HL-60/S4 (cell line): Measurements from ENCODE around the gene JAK3.

Experiments used
- in situ Hi-C: fragments of 300-500 bp; cut with MboI; formaldehyde crosslinking; loops from 2 replicates; pipeline ENCODE4 v1.14.3; 2022; ENCODE audit warnings: low sequenced_read_pairs

The JAK3 gene

DNA sequence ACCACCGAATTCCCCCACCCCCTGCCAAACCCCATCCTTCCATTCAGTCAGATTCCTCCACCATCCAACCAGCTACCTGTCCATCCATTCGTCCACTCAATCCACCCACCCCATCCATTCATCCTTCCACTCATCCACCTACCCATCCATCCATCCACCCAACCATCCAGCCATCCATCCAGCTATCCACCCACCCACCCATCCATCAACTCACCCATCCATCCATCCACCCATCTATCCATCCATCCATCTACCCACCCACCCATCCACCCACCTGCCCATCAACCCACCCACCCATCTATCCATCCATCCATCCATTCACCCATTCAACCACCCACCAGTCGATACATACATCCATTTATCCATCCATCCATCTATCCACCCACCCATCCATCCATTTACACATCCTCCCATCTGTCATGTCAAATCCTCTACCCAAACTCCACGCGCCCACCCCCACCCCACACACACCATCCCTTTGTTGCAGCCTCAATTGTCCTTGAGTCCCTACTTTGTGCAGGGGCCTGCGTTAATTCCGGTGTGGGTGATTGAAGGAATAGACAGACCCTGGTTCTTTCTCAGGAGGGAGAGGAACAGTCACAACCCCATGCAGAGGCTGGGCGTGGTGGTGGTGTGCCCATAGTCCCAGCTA is 18.7 kb upstream of the JAK3 start:
- in situ Hi-C loops, result loop anchor here (10.0 kb wide), 2 partner anchors 58 to 128 kb away; no protein-coding TSS in a partner anchor

DNA sequence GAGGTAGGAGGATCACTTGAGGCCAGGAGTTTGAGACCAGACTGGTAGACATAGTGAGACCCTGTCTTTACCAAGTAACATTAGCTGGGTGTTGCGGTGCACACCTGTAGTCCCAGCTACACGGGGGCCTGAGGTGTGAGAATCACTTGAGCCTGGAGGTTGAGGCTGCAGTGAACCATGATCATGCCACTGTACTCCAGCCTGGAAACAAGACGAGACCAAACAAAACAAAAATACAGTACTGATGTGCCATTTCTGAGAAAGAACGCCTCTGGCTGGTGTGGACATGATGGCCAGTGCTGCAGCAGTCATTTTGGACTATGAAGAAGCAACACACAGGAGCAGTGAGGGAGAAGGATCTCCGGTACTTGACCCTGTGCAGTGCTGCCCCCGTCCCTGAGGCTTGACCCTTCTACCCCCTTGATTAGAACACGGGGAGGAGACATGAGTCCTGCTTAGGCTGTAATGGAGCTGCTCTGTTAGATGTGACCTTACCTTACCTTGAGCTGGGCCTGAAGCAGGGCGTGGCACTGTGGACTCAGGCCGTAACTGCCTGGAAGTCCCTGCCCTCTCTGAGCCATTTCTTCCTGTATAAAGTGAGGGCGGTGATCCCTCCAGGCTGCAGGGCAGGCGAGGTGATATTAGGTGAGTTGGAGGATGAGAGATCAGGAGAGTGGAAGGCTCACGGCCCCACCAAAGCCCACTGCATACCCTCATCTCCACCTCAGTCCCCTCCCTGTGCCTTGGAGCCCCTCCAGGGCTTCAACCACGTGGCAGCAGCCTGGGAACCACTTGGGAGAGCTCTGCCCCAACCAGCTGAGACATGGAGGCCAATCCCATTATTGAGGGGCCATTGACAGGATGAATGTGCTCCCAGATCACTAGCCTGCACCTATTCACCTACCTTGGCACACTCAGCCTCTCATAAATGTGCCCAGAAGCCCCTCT is 17.9 kb upstream of the JAK3 start:
- in situ Hi-C loops, result loop anchor here (10.0 kb wide), 2 partner anchors 59 to 129 kb away; no protein-coding TSS in a partner anchor

DNA sequence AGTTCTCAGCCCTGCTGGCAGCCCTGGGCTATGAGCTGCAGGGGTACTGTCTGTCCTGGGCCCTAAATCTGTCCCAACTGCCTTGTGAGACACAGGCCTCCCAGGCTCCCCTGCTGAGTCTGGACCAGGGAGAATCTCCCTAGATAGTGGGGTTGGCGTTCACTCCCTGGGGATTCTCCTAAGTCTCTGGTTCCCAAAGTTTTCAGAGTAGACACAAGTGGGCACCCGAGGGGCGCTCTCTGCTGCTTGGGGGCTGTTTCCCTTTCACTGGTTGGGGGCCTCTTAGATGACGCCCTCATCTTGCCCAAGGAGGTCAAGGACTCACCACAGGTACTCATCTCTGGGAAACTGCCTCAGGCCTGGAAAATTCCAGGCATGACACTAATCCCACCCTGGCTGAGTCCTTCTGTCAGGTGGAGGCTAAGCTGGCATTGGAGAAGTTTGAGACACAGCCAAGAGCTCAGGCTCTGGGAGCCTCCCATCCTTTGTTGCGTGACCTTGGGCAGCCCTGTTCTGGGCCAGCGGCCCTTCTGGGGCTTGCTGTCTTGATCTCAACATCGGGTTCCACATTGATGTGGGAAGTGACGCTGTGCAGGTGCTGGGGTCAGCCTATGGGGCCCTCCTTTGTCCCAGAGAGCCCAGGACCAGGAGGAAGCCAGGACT is 15.9 kb upstream of the JAK3 start:
- in situ Hi-C loops, result loop anchor here (10.0 kb wide), 2 partner anchors 61 to 131 kb away; no protein-coding TSS in a partner anchor

DNA sequence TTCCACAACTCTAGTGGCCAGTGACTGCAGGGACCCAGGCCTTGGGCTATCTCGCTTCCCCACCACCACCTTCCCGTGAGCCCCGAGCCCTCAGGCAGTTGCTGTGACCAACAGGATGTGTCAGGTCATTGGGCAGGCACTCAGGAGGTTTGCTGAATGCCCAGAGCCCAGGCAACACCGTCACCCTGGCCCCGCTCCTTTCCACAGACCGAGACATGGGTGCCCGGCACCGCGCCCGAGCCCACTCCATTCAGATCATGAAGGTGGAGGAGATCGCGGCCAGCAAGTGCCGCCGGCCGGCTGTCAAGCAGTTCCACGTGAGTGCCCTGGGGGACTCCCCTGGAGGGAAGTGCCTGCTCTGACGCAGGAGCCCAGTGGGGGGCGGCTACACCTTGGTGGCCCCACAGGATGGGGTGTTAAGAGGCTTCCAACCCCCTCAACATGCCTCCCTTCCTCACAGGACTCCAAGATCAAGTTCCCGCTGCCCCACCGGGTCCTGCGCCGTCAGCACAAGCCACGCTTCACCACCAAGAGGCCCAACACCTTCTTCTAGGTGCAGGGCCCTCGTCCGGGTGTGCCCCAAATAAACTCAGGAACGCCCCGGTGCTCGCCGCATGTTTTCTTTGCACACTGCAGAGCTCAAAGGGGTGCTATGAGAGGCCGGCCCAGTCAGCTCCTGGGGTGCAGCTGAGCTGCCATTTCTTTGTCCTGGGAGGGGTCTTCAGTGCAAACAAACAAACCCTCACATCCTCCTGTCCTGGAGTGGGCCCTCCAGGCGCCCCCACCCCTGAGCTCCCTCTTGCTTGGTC is 15.1 kb upstream of the JAK3 start:
- in situ Hi-C loops, result loop anchor here (10.0 kb wide), 2 partner anchors 62 to 132 kb away; no protein-coding TSS in a partner anchor

DNA sequence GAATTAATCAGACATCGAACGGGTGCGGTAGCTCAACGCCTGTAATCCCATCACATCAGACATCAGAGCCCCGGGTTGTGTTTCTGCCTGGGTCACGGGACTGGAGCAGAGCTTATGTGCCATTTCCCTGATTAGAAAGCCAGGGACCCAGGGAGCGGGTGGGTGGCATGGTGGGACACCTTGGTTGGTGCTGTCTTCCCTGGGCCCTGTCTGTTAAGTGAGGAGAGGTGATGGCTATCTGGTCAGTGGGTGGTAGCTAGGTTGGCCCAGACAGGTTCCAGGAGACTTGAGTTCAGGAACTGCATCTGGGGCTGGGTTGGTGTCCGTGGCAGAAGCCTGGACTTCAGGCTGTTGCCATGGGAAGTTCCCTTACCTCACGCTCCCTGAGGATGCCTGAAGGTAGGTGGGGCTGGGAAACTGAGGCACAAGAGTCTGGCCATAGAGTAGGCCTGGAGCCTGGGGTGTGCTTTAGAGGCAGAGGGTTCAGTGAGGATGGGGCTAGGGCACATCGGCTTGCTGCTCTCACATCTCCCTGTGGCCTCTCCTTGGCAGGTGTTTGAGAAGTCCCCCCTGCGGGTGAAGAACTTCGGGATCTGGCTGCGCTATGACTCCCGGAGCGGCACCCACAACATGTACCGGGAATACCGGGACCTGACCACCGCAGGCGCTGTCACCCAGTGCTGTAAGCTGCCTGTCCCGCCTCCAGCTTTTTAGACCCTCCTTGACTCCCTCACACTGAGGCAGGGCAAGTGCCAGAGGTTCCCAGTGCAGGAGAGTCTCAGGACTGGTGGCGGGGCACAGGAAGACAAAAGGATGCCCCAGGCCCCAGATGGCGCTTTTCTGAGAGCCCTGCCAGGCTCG is 14.0 kb upstream of the JAK3 start:
- in situ Hi-C loops, result loop anchor here (10.0 kb wide), 2 partner anchors 63 to 133 kb away; no protein-coding TSS in a partner anchor

DNA sequence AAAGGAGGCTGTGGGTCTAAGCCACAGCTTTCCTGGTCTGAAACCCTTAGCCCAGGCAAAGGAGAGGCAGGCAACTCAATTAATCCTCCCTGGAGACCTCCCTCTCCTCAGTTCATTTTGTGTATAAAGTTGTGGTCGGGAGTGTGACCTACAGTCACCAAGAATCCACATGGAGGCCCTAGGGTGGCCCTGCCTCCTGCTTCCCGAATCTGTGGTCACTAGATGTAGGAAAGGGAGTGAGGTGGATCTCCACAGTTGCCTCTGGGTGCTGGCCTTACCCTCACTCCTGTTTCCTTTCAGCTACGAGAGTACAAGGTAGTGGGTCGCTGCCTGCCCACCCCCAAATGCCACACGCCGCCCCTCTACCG is 13.2 kb upstream of the JAK3 start:
- in situ Hi-C loops, result loop anchor here (10.0 kb wide), 2 partner anchors 64 to 134 kb away; no protein-coding TSS in a partner anchor

DNA sequence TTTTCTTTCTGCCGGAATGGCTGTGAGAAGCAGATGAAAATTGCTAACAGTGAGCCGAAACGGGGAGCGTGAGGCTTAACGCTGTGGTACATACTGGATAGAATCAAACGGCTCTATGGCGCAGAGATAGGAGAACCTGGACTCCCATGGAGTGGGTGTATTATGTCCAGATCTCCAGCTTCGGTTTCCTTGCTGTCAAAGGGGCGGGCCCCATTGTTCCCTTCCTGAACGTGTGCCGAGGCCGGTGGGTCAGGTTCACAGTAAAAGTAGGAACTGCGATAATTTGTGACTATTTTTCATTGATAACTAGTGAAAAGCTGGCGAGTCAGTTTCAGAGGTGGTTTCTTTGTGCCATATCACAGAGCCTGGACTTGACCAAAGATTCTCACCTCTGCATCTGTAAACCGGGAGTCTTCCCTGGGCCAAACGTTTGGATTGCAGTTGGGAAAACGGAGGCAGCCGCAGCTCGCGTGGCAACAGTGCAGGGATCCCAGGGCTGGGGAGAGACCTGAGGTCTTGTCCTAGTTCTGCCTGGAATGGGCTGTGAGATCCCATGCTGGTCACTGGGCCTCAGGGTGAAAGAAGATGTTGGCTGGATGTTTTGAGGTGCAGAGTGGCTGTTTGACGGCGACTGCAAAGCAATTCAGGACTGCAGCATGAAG is 12.7 kb upstream of the JAK3 start:
- in situ Hi-C loops, result loop anchor here (10.0 kb wide), 2 partner anchors 64 to 134 kb away; no protein-coding TSS in a partner anchor

DNA sequence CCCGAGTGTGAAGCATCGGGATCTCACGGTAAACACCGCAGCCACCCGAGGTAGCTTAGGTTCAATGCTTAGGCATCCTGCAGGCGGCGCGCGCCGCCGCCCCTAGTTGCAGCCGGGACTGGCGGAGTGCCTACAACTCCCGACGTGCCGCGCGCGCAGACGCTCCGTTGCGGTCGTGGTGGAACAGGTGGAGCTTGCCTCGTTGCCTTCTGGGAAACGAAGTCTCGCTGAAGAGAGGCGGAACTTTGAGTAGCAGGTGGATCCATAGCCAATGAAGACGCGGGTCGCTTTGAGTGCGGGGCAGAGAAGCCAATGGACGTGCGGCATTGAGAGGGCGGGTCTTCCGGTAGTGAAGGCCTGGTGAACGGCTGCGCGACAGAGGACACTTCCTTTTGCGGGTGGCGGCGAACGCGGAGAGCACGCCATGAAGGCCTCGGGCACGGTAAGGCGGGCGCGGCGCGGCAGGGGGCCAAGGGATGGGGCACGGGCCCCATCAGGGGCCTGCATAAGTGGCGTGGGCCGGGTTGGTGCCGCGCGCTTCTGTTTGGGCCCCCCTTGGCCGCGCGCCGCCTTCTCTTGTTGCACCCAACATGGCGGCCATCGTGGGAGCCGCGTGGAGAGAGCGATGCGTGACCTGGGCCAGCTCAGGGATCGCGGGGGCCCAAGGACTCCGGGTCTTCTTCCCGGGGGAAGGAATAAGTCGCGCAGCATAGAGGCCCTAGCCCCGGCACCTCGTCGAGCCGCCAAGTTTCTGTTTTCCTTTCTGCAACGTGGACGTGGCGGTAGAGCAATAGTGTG is 11.9 kb upstream of the JAK3 start, which contains the start of gene RPL18A:
RPL18A (plus strand) TSS at position 378 of the 798 bp plus-strand sequence; CDS start at position 425, 47 bp downstream.
- in situ Hi-C loops, result loop anchor here (10.0 kb wide), 3 partner anchors 65 to 395 kb away; partner anchors contain the start of gene NXNL1

DNA sequence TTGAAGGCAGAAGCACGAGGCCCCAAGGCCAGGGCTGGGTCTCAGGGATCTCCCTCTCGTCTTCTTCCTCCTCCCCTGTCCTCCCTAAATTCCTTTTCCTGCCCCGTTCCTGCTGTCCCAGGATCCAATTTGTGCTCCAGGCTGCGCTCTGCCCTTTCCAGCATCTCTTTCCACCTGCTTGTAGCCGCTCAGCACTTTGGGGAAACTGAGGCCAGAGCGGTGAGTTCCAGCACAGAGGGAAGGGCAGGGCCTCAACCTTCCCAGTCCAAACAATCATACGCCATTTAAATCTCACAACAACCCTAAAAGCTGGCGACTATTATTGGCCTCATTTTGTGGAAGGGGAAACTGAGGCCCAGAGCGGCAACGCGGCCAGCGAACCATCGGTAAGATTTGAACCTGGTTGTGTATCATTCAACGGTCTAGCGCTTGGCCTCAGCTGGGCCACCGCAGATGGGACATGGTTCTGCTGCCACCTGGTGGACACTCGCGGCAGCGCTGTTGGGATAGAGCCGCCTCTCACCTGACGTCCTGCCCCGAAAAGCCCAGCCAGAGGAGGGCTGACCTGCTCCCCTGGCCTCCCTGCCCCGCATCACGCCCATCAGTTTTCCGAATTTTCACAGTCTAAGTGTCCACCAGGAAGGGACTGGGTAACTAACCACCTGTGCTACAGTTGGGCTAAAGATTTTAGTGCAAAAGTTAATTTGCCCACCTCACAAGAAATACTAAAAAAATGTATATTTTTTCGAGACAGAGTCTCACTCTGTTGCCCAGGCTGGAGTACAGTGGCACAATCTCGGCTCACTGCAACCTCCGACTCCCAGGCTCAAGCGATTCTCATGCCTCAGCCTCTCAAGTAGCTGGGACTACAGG is 7.7 kb upstream of the JAK3 start:
- in situ Hi-C loops, result loop anchor here (10.0 kb wide), 1 partner anchor 391 kb away; the partner anchor contains the start of gene NXNL1

DNA sequence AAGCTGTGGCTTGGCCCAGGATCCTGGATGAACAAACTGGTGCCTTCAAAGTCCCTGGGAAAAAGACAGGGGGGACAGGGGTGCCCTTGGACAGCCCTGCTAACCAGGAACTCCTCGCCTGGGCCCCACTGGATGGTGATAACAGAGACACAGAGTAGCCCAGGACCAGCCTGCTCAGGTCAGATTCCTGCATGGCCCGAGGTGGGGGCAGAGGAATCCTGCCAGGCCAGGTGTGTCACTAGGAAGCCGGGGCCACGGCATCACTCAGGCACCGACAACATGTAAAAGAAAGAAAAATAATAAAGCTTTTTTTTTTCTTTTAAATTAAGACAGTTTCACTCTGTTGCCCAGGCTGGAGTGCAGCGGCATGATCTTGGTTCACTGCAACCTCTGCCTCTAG is 6.3 kb upstream of the JAK3 start:
- in situ Hi-C loops, result loop anchor here (10.0 kb wide), 1 partner anchor 389 kb away; the partner anchor contains the start of gene NXNL1

DNA sequence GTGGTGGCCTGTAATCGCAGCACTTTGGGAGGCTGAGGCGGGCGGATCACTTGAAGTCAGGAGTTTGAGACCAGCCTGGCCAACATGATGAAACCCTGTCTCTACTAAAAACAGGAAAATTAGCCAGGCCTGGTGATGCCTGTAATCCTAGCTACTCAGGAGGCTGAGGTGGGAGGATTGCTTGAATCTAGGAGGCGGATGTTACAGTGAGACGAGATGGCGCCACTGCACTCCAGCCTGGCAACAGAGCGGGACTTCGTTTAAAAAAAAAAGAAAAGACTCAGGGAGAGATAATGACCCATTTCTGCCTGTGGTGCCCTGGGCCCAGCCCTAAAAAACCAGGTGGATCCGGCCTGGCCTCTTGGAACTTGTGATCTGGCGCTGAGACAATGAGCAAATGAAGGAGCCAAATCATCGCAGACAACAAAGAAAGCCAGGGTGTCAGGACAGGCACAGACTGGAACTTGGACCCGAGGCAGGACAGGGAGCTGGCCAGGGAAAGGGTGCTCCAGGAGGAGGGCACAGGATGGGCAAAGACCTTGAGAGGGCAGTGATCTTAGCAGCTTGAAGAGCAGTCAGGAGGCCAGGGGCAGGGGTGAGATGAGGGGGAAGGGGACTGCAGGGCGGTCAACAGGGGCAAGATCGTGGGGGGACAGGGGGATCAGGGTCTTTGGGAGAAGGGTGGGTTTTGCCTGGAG is 962 bp upstream of the JAK3 start:
- in situ Hi-C loops, result no loop called here

DNA sequence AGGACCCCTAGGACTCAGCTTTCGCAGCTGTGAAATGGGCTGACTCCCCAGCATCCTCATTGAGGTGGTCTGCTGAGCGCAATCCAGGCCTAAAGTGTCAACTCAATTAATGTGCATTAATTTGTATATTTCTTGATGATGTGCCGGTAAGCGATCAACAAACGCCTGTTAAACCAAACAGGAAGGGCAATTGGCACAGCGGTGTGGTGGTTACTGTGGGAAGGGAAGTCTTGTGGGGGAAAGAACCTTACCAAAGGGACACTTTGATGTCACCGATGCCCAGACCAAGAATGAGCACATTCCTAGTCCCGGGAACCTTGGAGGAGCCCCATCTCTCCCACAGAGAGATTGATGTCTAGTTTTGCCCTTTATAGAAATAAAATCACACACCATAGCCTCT is 1.6 kb downstream of the JAK3 start:
- in situ Hi-C loops, result no loop called here

DNA sequence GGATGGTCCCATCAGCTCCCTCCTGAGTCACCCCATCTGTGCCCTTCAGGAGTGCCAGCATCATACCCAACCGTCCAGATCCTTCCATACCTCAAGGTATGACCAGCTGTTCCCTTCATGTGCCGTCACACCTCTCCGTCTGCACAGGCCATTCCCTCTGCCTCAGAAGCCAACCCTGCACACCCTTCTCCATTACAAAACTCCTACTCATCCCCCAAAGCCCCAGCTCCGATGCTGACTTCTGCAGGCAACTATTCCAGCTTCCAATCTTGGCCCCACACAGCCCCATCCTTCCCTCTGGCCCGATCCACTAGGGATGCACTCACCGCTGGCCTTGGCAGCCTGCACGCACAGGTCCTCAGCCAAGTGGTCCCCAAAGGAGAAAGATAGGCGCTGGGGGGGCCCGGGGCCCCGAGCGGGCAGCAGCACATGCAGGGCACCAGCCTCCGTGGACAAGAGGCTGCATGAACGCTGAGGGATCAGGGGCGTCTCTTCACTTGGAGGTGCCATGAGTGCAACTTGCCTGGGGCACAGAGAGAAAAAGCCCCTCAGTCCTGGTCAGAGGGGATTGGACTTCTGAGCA is 3.8 kb downstream of the JAK3 start:
- in situ Hi-C loops, result no loop called here

DNA sequence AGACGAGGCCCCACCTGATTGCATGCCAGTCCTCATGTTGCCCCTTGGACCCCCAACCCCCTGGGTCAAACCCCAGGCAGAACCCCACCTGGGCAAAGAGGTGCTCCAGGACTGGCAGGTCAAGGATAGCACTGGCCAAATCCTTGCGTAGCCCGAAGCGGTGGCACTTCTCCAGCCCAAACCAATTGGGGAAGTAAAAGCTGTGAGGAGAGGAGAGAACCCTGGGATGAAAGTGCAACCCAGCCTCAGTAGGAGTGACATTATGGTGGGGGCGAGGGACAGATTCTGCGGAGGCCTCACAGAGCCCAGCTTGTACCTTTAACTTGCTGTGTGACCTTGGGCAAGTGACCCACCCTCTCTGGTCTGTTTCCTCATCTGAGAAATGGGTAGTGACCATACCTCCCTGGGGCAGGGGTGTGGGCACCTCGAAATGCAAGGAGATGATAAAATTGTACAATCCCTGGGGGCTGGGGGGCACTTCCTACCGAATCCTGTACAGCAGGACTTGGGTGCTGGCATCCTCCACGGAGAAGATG is 4.4 kb downstream of the JAK3 start:
- in situ Hi-C loops, result no loop called here

DNA sequence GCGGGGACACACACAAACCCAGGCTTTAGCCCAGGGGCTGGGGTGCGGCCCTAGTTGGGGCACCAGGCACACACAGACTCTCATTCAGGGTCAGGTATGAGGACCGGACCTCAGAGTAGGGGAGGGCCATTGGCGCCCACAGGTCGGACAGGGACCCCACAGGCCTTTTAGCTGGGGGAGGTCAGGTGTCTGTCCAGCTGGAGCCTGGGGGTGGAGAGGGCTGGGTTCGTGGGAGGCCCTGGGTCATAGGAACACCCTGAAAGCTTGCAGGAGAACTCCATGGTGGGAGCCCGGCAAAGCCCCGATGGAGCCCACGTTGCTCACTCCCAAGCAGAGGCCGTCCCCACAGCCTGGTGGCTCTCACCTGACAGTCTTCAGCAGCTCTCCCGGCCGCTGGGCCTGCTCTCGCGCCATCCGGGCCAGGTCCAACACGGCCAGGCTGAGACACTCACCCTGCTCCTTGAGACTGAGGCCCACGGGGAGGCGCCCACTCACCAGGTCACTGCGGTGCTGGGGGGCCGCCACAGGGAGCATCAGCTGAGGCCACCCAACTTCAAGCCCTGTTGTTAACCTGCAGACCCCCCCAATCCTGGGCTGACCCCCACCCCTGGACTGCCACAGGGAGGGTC is 5.0 kb downstream of the JAK3 start:
- in situ Hi-C loops, result no loop called here
